WTC11 (cell line): Measurements from ENCODE around the gene P4HB.

Source experiments
- CDX4 ChIP-seq: fragments of 250-450 bp; sonication (Bioruptor Pico); IDR thresholded peaks from 2 replicates; pipeline ENCODE4 v1.9.0; 2021; ENCODE audit warnings: moderate library complexity, mild to moderate bottlenecking, inconsistent platforms, borderline replicate concordance
- CTCF ChIP-seq: fragments of 200-600 bp; IDR thresholded peaks from 2 replicates; pipeline ENCODE4 v1.8.0; 2022; ENCODE audit warnings: antibody characterized with exemption
- E2F1 ChIP-seq: sonication (generic); formaldehyde crosslinking; IDR thresholded peaks from 2 replicates; pipeline ENCODE4 v1.8.0; 2022; ENCODE audit warnings: mild to moderate bottlenecking, missing genetic modification reagents
- JUN ChIP-seq: sonication (generic); formaldehyde crosslinking; IDR thresholded peaks from 2 replicates; pipeline ENCODE4 v1.8.0; 2023; ENCODE audit warnings: mild to moderate bottlenecking, missing genetic modification reagents
- NFE2L1 ChIP-seq: sonication (generic); formaldehyde crosslinking; IDR thresholded peaks from 2 replicates; pipeline ENCODE4 v1.8.1; 2023; ENCODE audit warnings: missing genetic modification reagents
- NR2C2 ChIP-seq: sonication (generic); formaldehyde crosslinking; IDR thresholded peaks from 2 replicates; pipeline ENCODE4 v1.8.0; 2022; ENCODE audit warnings: mild to moderate bottlenecking, missing genetic modification reagents
- RORB ChIP-seq: fragments of 250-450 bp; sonication (Bioruptor Pico); IDR thresholded peaks from 2 replicates; pipeline ENCODE4 v1.9.0; 2021; ENCODE audit warnings: mild to moderate bottlenecking
- USF1 ChIP-seq: sonication (generic); formaldehyde crosslinking; IDR thresholded peaks from 2 replicates; pipeline ENCODE4 v1.8.0; 2022; ENCODE audit warnings: mild to moderate bottlenecking, missing genetic modification reagents
- USF2 ChIP-seq: sonication (generic); formaldehyde crosslinking; IDR thresholded peaks from 2 replicates; pipeline ENCODE4 v1.8.1; 2023; ENCODE audit warnings: mild to moderate bottlenecking, missing genetic modification reagents, moderate library complexity
- ZMAT4 ChIP-seq: fragments of 250-450 bp; sonication (Bioruptor Pico); IDR thresholded peaks from 2 replicates; pipeline ENCODE4 v1.9.0; 2021; ENCODE audit warnings: mild to moderate bottlenecking
- ZNF121 ChIP-seq: sonication (generic); formaldehyde crosslinking; IDR thresholded peaks from 2 replicates; pipeline ENCODE4 v1.8.0; 2023; ENCODE audit warnings: missing genetic modification reagents
- ZNF425 ChIP-seq: fragments of 250-450 bp; sonication (Bioruptor Pico); conservative IDR thresholded peaks from 2 replicates; pipeline ENCODE4 v1.9.0; 2021; ENCODE audit warnings: mild to moderate bottlenecking

GRCh38 chr17:81823820-81824550 lies 36.4 kb downstream of the P4HB start:
- TF ChIP-seq E2F1 (CRISPR knock-in tag): no peak
- no peak for TF ChIP-seq CTCF
- TF ChIP-seq ZNF425 (CRISPR knock-in tag): no peak
- TF ChIP-seq JUN (CRISPR knock-in tag): no peak
- TF ChIP-seq ZMAT4 (CRISPR knock-in tag): no peak
- TF ChIP-seq ZNF121 (CRISPR knock-in tag): no peak
- TF ChIP-seq USF1 (CRISPR knock-in tag): no peak
- no peak for TF ChIP-seq NFE2L1 (CRISPR knock-in tag)
- TF ChIP-seq CDX4 (CRISPR knock-in tag): no peak
- TF ChIP-seq NR2C2 (CRISPR knock-in tag): no peak
- no peak for TF ChIP-seq USF2
- TF ChIP-seq RORB (CRISPR knock-in tag): no peak
